HG02763 (cell line): ENCODE results near the gene CENPC.
"Not testable (repeated sequence)": the region's sequence is repeated elsewhere in the genome, so short reads cannot be mapped to it uniquely, and the experiment has no call there.

Experiments used
- ATAC-seq: cut with Tn5 transposase; IDR thresholded peaks from one replicate; pipeline ENCODE4 v1.9.1; 2021; ENCODE audit warnings: mild to moderate bottlenecking, moderate library complexity; ENCODE audit not compliant: unreplicated experiment

Gene CENPC

DNA sequence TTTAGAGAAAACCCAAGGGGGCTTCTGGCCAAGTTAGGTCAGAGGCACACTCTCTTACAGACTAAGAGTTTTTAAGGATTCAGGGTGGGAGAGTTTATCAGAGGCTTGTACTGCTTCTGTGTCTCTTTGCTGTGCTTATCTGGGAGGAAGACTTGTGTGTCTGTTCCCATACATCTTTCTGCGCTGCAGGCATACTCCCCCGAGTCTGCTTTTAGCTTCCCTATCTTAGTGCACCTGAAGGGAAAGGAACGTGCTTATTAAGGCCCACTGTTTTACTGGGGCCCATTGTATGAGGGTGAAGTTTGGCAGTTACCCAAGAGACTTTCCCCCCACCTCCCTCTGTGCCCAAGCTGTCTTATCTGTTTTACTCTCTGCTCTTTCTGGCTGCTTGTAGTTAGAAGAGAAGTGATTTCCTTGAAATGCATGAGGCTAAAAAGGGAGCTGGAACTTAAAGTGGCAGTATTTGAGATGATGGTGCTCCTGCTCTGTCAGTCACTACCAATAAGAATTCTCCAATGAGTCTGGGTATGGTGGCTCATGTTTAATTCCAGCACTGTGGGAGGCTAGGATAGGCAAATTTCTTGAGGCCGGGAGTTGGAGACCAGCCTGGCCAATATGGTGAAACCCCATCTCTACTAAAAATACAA is 7.0 kb upstream of the CENPC start:
- not testable (repeated sequence) for ATAC-seq

DNA sequence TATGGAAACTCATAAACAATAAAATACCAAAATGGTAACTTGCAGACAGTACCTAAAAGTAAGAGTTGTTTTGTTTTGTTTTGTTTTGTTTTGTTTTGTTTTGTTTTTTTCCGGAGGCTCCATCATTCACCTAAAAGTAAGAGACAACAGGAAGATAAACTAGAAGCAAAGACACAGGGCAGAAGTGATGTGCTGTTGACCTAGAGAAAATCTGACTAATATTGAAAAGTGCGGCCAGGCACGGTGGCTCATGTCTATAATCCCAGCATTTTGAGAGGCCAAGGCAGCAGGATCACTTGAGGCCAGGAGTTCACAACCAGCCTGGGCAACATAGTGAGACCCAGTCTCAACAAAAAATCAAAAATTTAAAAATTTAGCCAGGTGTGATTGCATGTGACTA is 5.6 kb upstream of the CENPC start:
- ATAC-seq = peak; percentile 32

DNA sequence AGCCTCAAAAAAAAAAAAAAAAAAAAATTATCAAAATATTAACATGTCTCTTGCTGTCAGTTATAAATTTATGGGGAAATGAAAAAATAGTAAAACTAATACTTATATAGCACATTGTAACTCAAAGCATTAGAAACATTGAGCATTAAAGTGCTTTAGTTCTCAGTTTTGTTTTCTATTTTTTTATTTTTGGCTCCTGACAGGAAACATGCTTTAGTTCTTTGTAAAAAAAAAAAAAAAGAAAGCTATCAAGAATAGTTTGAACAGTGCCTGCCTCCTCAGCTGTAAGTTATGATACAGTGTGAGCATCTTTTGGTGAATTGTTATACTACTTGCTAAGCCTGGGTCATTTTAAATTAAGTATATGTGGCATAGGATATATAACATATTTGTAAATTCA is 5.1 kb upstream of the CENPC start:
- peak; percentile 36 for ATAC-seq

DNA sequence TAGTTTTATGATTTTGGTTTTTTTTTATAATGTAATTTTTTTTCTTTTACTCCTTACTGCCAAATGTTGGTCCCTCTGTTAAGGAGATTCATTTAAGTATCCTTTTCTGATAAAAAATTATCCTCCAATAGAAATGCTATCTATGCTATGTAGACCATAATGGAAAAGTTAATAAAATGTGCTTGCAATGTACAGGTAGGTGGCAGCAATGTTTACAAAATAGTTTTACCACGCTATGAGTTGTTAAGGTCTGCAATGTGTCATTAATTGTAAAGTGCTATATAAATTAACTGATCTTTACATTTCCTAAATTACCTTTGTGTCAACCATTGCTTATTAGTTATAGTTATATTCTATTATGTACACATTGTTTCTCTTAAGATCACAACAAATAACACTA is 3.8 kb upstream of the CENPC start:
- peak; percentile 24 for ATAC-seq

DNA sequence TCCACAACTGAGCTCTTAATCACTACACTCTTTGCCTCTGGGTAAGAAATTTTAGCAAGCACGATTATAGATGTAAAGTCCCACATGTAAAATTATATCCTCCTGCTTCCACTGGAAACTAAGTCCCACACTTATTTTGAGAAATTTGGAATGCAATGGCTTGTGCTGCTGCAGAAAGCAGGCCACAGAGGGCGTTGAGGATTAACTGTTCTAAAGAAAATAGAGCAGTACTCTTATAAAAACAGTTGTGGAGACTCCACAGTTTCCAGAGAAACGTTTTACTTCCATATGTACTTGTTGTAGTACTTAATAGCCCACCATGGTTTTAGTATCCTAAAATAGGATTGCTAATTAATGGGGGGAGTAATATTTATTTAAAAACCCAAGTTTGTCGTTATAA is 1.7 kb upstream of the CENPC start:
- no peak for ATAC-seq

DNA sequence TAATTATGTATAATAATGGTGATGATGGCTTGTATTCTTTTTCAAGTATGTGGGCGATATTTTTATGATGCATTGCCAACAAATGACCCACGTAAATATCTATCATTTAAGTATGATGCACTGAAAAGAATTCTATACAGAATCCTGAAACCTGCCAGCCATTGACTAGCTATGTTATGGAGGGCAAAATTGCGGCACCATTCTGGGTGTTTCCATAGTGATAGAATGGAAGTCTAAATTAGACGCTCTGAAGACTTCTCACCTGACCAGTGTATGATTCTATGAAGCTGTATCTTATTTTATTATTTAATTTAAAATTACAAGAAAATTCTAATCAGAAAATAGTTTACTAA is 677 bp upstream of the CENPC start:
- no peak for ATAC-seq

DNA sequence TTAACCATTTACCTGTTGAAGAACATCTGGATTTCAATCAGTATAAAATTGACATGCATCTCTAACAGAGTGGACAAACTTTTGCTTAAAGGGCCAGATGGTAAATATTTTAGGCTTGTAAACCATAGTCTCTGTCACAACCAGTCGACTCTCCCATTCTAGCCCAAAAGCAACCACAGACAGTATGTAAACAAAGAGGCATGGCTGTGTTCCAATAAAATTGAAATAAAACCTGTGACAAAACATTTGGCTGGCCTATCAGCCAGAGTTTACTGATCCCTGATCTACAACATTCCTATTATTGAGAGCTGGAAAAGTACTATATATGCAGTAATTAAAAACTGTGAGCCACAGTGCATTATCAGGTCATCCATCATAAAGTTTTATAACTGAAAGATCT is 3.2 kb downstream of the CENPC start:
- ATAC-seq = no peak

DNA sequence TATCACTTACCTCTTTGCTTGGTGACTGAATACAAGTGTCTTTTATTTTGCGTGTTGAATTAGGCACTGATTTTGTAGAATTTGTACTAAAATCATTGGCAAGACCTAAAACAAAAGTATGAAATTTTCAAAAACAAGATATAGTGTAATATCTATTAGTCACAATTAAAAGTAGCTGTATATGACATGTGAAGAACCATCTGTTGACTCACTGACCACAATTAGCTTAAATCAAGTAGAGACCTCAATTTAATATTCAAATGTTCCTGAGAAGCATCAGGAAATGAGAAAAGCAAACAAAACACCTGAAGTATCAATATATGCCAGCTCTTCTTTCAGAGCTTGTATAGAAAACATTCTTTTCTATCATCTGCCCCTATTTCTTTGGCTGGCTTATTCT is 5.5 kb downstream of the CENPC start:
- ATAC-seq = no peak

DNA sequence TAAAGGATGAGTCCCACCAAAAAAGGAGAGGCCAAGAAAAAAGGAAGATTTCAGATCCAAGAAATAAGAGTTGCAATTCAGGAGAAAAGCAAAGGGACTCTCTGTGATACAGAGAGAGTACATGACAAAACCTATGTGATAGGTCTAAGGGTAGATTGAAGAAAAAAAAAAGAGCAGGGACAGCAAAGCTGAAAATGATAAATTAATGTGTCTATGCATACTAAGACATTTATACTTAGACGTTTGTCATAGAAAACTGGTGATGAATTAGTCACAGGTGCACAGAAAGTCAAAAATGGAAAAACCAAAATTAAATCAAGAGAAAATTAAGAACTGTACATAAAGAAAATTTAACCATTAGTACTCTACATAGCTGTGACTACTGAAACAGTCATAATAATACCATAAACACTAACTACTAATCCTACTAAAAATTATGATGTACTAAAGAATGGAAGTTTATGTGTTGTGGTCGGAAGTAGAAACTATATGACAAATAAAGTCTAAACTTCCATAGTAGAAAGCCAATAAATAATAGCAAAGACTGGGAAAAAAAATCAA is 9.9 kb downstream of the CENPC start:
- ATAC-seq = no peak

DNA sequence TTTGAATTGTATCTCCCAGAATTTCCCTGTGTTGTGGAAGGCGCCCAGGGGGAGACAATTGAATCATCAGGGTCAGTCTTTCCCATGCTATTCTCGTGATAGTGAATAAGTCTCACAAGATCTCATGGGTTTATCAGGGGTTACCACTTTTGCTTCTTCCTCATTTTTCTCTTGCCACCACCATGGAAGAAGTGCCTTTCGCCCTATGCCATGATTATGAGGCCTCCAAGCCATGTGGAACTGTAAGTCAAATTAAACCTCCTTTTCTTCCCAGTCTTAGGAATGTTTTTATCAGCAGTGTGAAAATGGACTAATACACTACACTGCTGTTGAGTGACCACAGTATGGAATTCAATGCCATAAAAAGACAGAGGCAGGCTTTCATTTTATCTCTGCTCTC is 12.2 kb downstream of the CENPC start:
- ATAC-seq = no peak

DNA sequence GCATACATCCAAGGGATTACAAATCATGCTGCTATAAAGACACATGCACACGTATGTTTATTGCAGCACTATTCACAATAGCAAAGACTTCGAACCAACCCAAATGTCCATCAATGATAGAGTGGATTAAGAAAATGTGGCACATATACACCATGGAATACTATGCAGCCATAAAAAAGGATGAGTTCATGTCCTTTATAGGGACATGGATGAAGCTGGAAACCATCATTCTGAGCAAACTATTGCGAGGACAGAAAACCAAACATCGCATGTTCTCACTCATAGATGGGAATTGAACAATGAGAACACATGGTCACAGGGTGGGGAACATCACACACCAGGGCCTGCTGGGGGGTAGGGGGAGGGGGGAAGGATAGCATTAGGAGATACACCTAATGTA is 12.9 kb downstream of the CENPC start:
- ATAC-seq = not testable (repeated sequence)

DNA sequence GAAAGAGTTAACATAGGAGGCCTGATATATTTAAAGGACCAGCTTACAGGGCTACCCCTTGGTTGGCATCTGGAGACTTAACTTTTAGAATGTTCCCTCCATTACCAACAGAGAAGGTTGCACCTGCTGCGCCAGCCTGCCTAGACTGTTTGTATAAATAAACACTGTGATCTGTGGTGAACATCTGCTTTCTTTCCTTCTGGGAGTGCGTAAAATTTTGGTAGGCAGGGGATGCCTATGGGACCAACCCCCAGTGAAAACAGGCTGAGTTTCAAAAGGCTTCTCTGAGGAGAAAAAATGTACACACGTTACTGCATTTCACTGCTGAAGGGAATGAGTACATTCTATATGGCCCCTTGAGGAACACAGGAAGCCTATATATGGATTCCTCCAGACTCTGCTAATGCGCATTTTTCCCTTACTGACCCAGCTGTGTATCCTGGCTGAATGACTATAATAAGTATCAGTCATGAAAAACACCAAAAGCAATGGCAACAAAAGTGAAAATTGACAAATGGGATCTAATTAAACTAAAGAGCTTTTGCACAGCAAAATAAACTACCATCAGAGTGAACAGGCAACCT is 13.8 kb downstream of the CENPC start:
- ATAC-seq = no peak

DNA sequence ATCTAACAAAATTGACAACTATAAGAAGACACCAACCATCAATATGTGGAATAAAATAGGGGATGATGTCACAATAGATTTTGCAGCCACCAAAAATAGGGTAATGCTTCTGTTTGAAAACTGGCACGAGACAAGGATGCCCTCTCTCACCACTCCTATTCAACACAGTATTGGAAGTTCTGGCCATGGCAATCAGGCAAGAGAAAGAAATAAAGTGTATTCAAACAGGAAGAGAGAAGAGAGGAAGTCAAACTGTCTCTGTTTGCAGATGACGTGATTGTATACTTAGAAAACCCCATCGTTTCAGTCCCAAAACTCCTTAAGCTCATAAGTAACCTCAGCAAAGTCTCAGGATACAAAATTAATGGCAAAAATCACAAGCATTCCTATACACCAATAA is 21.2 kb downstream of the CENPC start:
- not testable (repeated sequence) for ATAC-seq

DNA sequence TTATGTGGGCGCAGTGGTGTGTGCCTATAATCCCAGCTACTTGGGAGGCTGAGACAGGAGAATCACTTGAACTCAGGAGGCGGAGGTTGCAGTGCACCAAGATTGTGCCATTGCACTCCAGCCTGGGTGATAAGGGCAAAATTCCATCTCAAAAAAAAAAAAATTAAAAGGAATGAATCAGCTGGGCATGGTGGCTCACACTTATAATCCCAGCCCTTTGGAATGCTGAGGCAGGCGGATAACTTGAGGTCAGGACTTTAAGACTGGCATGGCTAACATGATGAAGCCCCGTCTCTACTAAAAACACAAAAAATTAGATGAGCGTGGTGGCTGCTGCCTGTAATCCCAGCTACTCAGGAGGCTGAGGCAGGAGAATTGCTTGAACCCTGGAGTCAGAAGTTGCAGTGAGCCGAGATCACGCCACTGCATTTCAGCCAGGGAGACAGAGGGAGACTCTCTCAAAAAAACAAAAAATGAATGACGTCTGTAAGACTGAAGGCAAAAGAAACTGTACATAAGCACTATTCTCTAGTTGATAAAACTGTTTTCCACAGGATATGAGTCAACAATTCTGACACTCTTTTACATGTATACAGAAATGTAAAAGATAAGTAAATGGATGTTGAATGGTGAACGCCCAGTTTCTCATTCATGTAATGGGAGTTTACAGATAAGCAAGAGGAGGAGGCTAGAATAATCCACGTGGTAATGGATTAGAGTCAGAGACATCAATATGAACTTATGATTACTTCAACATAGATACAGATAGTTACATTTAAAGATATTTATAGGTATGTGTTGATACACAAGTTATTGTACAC is 22.2 kb downstream of the CENPC start:
- no peak for ATAC-seq

DNA sequence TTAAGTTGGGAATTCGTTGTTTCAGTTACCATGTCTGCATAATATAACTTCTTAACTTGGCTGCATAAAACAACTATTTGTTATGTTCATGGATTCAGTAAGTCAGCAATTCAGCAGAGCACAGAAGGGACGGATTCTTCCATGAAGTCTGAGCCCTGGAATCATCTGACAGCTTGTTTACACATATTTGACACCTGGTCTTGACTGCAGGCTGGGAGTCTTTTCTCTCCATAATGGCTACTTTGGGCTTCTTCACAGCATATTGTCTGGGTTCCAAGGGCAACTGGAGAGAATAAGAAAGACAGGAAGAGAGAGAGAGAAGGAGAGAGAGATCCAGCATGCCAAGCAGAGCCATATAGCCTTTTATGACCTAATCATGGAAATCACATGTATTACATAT is 23.1 kb downstream of the CENPC start:
- no peak for ATAC-seq

DNA sequence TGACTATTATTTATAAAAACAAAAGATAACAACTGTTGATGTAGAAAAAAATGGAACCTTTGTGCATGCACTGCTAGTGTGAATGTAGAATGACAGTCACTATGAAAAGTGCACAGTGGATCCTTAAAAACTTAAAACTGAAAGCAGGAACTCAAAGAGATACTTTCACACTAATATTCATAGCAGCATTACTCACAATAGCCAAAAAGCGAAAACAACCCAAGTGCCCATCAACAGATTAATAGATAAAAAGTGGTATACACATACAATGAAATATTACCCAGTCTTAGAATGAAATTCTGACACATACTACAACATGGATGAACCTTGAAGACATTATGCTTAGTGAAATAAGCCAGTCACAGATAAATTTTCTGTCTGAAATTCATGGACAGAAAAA is 23.8 kb downstream of the CENPC start:
- ATAC-seq = no peak

DNA sequence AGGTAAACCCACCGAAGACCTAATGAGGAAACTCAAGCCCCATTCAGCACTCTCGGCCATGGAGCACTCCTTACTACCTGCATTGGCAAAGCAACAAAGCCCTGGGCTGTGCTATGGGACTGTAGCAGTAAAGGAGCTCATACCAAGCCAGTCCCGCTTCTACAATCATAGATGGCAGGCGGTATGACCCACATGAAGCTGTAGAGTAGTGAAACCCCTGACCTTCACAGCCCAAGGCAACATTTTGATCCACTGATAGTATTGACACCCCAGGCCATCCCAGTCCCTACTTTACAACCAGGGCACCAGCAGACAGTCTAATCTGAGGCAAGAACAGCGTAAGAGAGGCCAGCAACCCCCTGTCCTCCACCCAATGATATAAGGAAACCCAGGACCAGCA is 25.2 kb downstream of the CENPC start:
- ATAC-seq = no peak

DNA sequence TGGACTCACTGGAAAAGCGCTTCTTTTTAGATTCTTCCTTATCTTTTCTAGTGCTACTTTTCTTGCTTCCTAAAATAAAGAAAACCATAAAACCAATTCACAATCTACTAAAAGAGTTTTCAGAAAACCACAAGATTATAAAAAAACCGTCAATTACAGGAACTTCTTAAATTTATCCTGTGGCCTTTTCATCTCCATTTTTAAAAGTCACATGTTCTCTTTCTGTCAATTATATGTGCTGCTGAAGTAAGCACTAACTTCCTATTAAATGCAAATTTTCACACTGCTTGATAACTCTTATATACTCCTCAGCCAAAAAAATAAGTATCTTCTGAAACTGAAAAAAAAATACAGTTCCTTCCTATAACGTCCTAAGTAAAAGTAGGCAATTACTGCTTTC is 32.8 kb downstream of the CENPC start:
- ATAC-seq = no peak

DNA sequence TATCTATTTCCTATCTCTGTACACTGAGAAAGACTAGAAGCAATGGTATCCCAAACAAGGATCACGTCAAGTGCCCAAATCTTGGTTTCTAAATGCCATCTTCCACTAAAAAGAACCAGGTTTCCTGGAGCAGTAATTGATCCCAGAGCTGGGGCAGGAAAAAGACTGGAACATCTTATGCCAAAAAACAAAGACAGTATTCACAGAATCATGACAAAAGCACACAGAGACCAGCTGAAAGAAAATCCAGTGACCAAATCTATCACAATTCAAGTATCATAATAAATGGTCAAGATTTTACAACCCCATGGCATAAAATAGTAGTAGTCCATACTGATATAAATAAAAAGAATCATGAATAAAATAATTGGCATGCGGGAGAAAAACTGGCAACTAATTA is 44.9 kb downstream of the CENPC start:
- no peak for ATAC-seq

DNA sequence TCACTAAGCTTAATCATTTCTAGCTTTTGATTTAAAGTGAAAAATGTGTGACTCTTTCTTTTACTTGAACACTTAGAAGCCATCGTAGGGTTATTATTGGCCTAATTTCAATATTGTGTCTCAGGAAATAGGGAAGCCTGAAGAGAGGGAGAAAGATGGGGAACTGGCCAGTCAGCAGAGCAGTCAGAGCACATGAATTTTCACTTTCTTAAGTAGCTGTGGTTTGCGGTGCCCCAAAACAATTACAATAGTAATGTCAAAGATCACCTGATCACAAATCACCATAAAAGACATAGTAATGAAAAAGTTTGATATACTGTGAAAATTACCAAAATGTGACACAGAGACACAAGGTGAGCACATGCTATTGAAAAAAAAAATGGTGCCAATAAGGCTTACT is 45.5 kb downstream of the CENPC start:
- ATAC-seq = no peak

DNA sequence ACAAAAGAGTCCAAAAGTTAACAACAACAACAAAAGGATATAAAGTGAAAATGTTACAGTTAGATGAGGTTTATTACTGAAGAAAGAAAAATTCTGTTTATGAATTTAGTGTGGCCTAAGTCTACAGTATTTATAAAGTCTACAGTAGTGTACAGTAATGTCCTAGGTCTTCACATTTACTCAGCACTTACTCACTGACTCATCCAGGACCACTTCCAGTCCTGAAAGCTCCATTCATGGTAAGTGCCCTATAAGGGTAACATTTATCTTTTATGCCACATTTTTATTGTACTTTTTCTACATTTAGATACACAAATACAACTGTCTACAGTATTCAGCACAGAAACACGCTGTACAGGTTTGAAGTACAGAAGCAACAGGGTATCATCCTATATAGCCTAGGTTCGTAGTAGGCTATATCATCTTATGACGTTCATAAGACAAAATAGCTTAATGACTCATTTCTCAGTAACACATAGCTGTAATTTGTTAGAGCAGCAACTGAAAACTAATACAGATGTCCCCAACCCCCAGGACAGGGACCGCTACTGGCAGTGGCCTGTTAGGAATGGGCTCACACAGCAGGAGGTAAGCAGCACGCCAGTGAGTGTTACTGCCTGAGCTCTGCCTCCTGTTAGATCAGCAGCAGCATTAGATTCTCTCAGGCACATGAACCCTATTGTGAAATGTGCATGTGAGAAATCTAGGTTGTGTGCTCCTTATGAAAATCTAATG is 61.3 kb downstream of the CENPC start:
- ATAC-seq = no peak
